Mesenchymal stem cell (in vitro differentiated cells and primary cell): ENCODE data around the gene CACNA1C.
A peak's percentile ranks its signal among the peaks of the same experiment; 100 is the strongest.

Experiments
- DNase-seq: peaks from one replicate; pipeline ENCODE4 v3.0.0-alpha.2; 2013
- H2AFZ ChIP-seq: one replicate; pipeline ENCODE4 v1.6.1; 2013; ENCODE audit warnings: low read depth, mild to moderate bottlenecking, control low read depth, inconsistent platforms, low read length, moderate library complexity
- H2AK5ac ChIP-seq: 2 replicates; pipeline ENCODE4 v1.6.1; 2013; ENCODE audit warnings: low read length, moderate library complexity, mild to moderate bottlenecking, inconsistent platforms; ENCODE audit not compliant: severe bottlenecking
- H2BK120ac ChIP-seq: one replicate; pipeline ENCODE4 v1.6.1; 2013; ENCODE audit warnings: low read depth, mild to moderate bottlenecking, inconsistent platforms, low read length, moderate library complexity
- H2BK12ac ChIP-seq, 2 experiments: one replicate each; pipeline ENCODE4 v1.6.1; 2013; ENCODE audit warnings: inconsistent platforms in 2 of 2, low read length in 2 of 2, mild to moderate bottlenecking in 2 of 2, moderate library complexity in 2 of 2, control low read depth in 1 of 2
- H2BK15ac ChIP-seq: one replicate; pipeline ENCODE4 v1.6.1; 2013; ENCODE audit warnings: mild to moderate bottlenecking, low read depth, inconsistent platforms; ENCODE audit not compliant: poor library complexity, severe bottlenecking
- H2BK5ac ChIP-seq: 2 replicates; pipeline ENCODE4 v1.6.1; 2013; ENCODE audit warnings: low read depth, mild to moderate bottlenecking, low read length, control low read depth, inconsistent platforms; ENCODE audit not compliant: poor library complexity, severe bottlenecking
- H3K14ac ChIP-seq, 2 experiments: one replicate each; pipeline ENCODE4 v1.6.1; 2013; ENCODE audit warnings: inconsistent platforms in 2 of 2, low read length in 2 of 2, control low read depth in 1 of 2, mild to moderate bottlenecking in 1 of 2, moderate library complexity in 1 of 2
- H3K18ac ChIP-seq, 2 experiments: one replicate each; pipeline ENCODE4 v1.6.1; 2013; ENCODE audit warnings: inconsistent platforms in 2 of 2, low read length in 2 of 2, control low read depth in 1 of 2, low read depth in 1 of 2, mild to moderate bottlenecking in 1 of 2
- H3K23ac ChIP-seq, 2 experiments: one replicate each; pipeline ENCODE4 v1.6.1; 2013; ENCODE audit warnings: inconsistent platforms in 2 of 2, low read length in 2 of 2, mild to moderate bottlenecking in 2 of 2, moderate library complexity in 2 of 2, control low read depth in 1 of 2
- H3K27ac ChIP-seq: 2 replicates; pipeline ENCODE4 v1.5.1; 2013; ENCODE audit warnings: mild to moderate bottlenecking, moderate library complexity, low read length, control low read depth, inconsistent platforms; ENCODE audit not compliant: poor library complexity, severe bottlenecking
- H3K27me3 ChIP-seq, 2 experiments: 2 replicates each; pipeline versions ENCODE4 v1.6.1 to v1.7.0; 2013; ENCODE audit warnings: low read length in 2 of 2, mild to moderate bottlenecking in 2 of 2, moderate library complexity in 2 of 2, control low read depth in 1 of 2, inconsistent platforms in 1 of 2; ENCODE audit not compliant: control insufficient read depth in 1 of 2, insufficient read depth in 1 of 2
- H3K36me3 ChIP-seq, 2 experiments: 2 replicates each; pipeline versions ENCODE4 v1.6.1 to v1.7.0; 2013; ENCODE audit warnings: low read length in 2 of 2, control low read depth in 1 of 2, inconsistent platforms in 1 of 2, low read depth in 1 of 2, mild to moderate bottlenecking in 1 of 2; ENCODE audit not compliant: insufficient read depth in 2 of 2, control insufficient read depth in 1 of 2
- H3K4ac ChIP-seq, 2 experiments: one replicate each; pipeline ENCODE4 v1.6.1; 2013; ENCODE audit warnings: inconsistent platforms in 2 of 2, low read length in 2 of 2, mild to moderate bottlenecking in 2 of 2, moderate library complexity in 2 of 2, control low read depth in 1 of 2, low read depth in 1 of 2
- H3K4me1 ChIP-seq: 2 replicates; pipeline ENCODE4 v1.6.1; 2013; ENCODE audit warnings: low read depth, low read length, control low read depth; ENCODE audit not compliant: control insufficient read depth, insufficient read depth
- H3K4me2 ChIP-seq: 2 replicates; pipeline ENCODE4 v1.6.1; 2013; ENCODE audit warnings: low read length, mild to moderate bottlenecking, inconsistent platforms; ENCODE audit not compliant: poor library complexity, severe bottlenecking
- H3K4me3 ChIP-seq, 2 experiments: 2 replicates each; pipeline versions ENCODE4 v1.5.1 to v1.7.0; 2013; ENCODE audit warnings: low read length in 2 of 2, mild to moderate bottlenecking in 2 of 2, control low read depth in 1 of 2, low read depth in 1 of 2; ENCODE audit not compliant: insufficient read depth in 1 of 2
- H3K79me1 ChIP-seq: replicated peaks from 2 replicates; pipeline ENCODE4 v1.6.1; 2013; ENCODE audit warnings: mild to moderate bottlenecking, control low read depth, low read length, inconsistent platforms; ENCODE audit not compliant: poor library complexity, severe bottlenecking
- H3K9ac ChIP-seq: 2 replicates; pipeline ENCODE4 v1.7.0; 2013; ENCODE audit warnings: mild to moderate bottlenecking, low read length, moderate library complexity
- H3K9me3 ChIP-seq: 2 replicates; pipeline ENCODE4 v1.7.0; 2013; ENCODE audit warnings: mild to moderate bottlenecking, low read length; ENCODE audit not compliant: control insufficient read depth
- H4K8ac ChIP-seq: one replicate; pipeline ENCODE4 v1.6.1; 2013; ENCODE audit warnings: inconsistent platforms, mild to moderate bottlenecking, low read length, moderate library complexity
- H4K91ac ChIP-seq: one replicate; pipeline ENCODE4 v1.6.1; 2013; ENCODE audit warnings: mild to moderate bottlenecking, low read length, inconsistent platforms
- WGBS: methylation state at CpG from one replicate; pipeline ENCODE4 v1.1.7; 2013; ENCODE audit warnings: mixed read lengths; 5-methylcytosine and 5-hydroxymethylcytosine counted together

Gene CACNA1C

DNA sequence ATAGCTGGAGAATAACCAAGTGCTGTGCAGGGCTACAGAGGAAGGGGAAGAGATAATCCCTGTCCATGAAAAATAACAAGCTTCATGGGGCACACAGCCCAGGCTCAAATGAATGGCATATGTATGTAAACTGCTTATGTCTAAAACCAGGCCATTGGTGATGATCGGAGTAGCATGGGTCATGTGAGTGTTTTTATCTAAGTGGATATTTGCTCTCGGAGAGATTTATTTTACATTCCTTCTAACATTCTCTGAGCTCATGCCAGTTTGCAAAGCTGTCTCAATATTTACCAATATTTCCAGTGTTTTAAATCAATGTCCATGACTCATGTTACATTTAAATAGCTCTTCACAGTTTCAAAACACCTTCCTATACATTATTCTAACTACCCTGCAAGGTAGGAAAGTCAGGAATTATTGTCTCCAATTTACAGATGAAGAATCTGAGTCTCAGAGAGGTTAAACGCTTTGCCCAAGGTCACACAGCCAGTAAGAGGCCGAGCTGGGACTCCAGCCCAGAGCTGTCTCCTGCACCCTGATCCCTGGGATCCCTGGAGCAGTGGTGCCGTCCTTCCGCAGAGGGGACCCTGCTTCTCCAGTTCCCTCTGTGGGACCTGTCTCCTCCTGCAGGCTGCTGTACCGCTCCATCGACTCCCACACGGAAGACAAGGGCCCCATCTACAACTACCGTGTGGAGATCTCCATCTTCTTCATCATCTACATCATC lies 555.3 kb downstream of the CACNA1C start:
- H3K9me3 ChIP-seq: no peaks in the 10 kb centered on the region
- H4K8ac ChIP-seq: no peak overlapping the region
- peaks cover 0 to 12% of the 10 kb centered on the region in 2 experiments for H3K27me3 ChIP-seq
- DNase-seq: no peak
- H3K79me1 ChIP-seq: no peaks in the 10 kb centered on the region
- H2BK5ac ChIP-seq: no peak overlapping the region
- H3K4me1 ChIP-seq: no peaks in the 10 kb centered on the region
- H2BK12ac ChIP-seq: no peak overlapping the region
- H3K4me2 ChIP-seq: no peak overlapping the region
- peaks cover 0 to 79% of the 10 kb centered on the region in 2 experiments for H3K36me3 ChIP-seq
- H4K91ac ChIP-seq: no peak overlapping the region
- H2BK120ac ChIP-seq: no peak overlapping the region
- no peak overlapping the region for H3K18ac ChIP-seq
- H3K4ac ChIP-seq: no peak overlapping the region
- no peak overlapping the region for H2AFZ ChIP-seq
- no peak overlapping the region for H3K23ac ChIP-seq
- whole genome bisulfite sequencing: 97% methylated on average over 9 of the region's 10 CpGs
- no peak overlapping the region for H3K27ac ChIP-seq
- H3K9ac ChIP-seq: no peak overlapping the region
- no peak overlapping the region for H3K4me3 ChIP-seq
- no peak overlapping the region for H2BK15ac ChIP-seq
- H3K14ac ChIP-seq: no peak overlapping the region
- H2AK5ac ChIP-seq: no peak overlapping the region

DNA sequence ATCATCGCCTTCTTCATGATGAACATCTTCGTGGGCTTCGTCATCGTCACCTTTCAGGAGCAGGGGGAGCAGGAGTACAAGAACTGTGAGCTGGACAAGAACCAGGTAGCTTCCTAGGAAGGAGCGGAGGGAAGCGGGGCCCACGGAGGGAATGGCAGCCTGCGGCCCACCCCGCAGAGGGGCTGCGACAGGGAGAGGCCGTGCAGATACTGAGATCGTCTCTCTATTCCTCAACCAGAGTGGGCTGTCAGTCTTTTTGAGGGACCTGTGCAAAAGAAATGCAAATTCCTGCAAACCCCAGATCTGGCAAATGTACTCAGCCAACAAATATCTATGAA lies 555.8 kb downstream of the CACNA1C start:
- Histone ChIP-seq H4K8ac (no peak overlapping the region), H3K9me3 (no peaks in the 10 kb centered on the region), H3K4me1 (peaks cover 2% of the 10 kb centered on the region), H3K4ac (no peak overlapping the region), H3K18ac (no peak overlapping the region), H3K27me3 (peaks cover 0 to 9% of the 10 kb centered on the region in 2 experiments), H3K4me2 (no peak overlapping the region), H2AK5ac (no peak overlapping the region), H3K4me3 (no peak overlapping the region), H2BK15ac (no peak overlapping the region), H2BK120ac (no peak overlapping the region), H3K23ac (no peak overlapping the region), H4K91ac (no peak overlapping the region), H3K27ac (no peak overlapping the region), H3K14ac (no peak overlapping the region), H2AFZ (no peak overlapping the region), H2BK5ac (no peak overlapping the region), H3K36me3 (peaks cover 0 to 74% of the 10 kb centered on the region in 2 experiments), H3K9ac (no peak overlapping the region), H3K79me1 (no peaks in the 10 kb centered on the region), H2BK12ac (no peak overlapping the region)
- DNase-seq: no peak
- 97% methylated on average over 12 of the region's 12 CpGs for whole genome bisulfite sequencing

DNA sequence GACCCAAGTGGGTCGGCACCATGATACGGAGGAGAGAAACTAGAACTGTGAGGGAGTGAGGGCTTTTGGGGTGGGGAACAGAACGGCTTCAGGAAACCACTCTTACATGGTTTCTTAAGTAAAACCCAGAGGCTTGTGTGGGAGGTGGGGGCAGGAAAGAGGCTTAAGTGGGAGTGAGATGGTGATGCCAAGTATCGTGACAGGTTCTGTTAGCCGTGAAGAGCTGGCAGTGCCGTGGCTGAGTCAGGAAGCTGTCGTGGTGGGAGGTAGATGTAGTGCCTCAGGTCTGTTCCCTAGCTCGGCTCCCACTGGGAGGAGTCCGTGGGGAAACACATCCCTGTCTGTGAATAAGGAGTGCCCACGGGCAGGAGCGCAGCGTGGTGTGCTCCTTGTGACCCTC lies 556.2 kb downstream of the CACNA1C start:
- Histone ChIP-seq H3K27me3 (peaks cover 0 to 9% of the 10 kb centered on the region in 2 experiments), H2AFZ (no peak overlapping the region), H3K4me1 (peaks cover 5% of the 10 kb centered on the region), H4K91ac (no peak overlapping the region), H2BK12ac (no peak overlapping the region), H3K79me1 (no peaks in the 10 kb centered on the region), H2BK5ac (no peak overlapping the region), H3K27ac (no peak overlapping the region), H3K4me3 (no peak overlapping the region), H2BK120ac (no peak overlapping the region), H3K18ac (no peak overlapping the region), H2AK5ac (no peak overlapping the region), H4K8ac (no peak overlapping the region), H3K23ac (no peak overlapping the region), H3K14ac (no peak overlapping the region), H3K4ac (no peak overlapping the region), H3K9ac (no peak overlapping the region), H3K4me2 (no peak overlapping the region), H2BK15ac (no peak overlapping the region), H3K36me3 (peaks cover 0 to 73% of the 10 kb centered on the region in 2 experiments), H3K9me3 (no peaks in the 10 kb centered on the region)
- DNase-seq: no peak
- 81% methylated on average over 12 of the region's 12 CpGs for WGBS

DNA sequence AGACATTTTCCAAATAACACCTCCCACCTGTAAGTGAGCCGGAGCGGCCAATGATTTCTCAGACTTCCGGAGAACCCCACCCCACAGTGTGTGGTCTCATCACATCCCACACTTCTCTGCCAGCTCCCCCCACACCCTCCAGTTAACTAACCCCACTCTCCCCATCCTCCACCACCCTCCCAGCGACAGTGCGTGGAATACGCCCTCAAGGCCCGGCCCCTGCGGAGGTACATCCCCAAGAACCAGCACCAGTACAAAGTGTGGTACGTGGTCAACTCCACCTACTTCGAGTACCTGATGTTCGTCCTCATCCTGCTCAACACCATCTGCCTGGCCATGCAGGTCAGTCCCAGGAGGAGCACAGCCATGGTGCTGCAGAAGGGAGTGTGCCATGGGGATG lies 557.6 kb downstream of the CACNA1C start:
- Histone ChIP-seq H3K4ac (no peak overlapping the region), H3K18ac (no peak overlapping the region), H3K14ac (no peak overlapping the region), H2BK12ac (no peak overlapping the region), H2BK15ac (no peak overlapping the region), H3K9me3 (no peaks in the 10 kb centered on the region), H3K9ac (no peak overlapping the region), H3K36me3 (peaks cover 0 to 60% of the 10 kb centered on the region in 2 experiments), H2BK5ac (no peak overlapping the region), H3K23ac (no peak overlapping the region), H3K4me2 (no peak overlapping the region), H3K4me3 (peak overlapping the region in 1 of 2 experiments; percentile 23), H2BK120ac (no peak overlapping the region), H3K27ac (no peak overlapping the region), H2AFZ (no peak overlapping the region), H4K8ac (no peak overlapping the region), H4K91ac (no peak overlapping the region), H3K79me1 (no peaks in the 10 kb centered on the region), H2AK5ac (no peak overlapping the region), H3K4me1 (peaks cover 5% of the 10 kb centered on the region), H3K27me3 (peaks cover 0 to 9% of the 10 kb centered on the region in 2 experiments)
- 92% methylated on average over 11 of the region's 11 CpGs for WGBS
- DNase-seq: no peak
